Suppressor macrophage treated with lipopolysaccharide for 1 hour (primary cell): Measurements from ENCODE around the gene IRF1.
"Not testable (repeated sequence)": the region's sequence is repeated elsewhere in the genome, so short reads cannot be mapped to it uniquely, and the experiment has no call there.

Experiments
- DNase-seq, 3 donors: peaks; one replicate each; pipeline ENCODE4 v3.0.0-alpha.2; 2020 to 2022

Gene IRF1

DNA sequence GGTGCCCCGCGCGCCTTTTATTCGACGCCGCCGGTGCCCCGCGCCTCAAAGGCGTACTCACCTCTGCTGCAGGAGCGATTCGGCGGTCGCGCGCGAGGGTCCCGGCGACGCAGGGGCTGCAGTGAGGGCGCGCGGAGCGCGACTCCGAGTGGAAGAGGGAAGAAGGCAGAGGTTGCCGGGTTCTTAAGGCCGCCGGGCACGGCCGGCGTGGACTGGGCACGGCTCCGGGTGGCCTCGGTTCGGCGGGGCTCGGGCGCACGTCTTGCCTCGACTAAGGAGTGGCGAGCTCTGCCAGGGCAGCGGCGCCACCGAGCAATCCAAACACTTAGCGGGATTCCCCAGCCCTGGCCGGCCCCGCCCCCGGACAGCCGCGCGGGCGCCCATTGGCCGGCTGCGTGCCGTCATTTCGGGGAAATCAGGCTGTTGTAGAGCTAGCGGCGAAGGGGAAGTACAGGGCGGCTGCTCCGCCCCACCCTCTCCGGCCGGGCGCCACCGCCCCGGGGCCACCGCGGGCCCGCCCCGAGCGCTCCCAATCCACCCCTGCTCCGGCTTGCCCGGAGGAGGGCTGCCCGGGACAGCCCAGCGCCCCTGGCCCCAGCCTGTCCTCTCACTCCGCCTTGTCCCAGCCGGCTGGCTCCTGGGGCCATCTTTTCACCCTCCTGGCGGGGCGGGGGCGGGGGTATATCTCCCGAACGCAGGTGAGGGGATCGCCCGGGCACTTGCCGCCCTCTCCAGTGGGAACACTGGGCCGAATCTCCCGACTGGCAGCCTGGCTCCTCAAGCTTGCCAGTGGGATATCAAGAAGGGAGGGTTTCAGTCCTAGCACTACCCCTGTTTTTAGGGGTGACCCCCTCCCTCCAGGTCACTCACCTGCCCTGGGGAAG lies at the start of gene IRF1:
TSS of gene IRF1 (minus strand) at position 290 of the 884 bp plus-strand sequence. CDS start 1,295 bp downstream, outside the sequence.
- DNase-seq: peak; percentile 98 to 99 (median 99)

- no peak for DNase-seq
Measured at GRCh38 chr5:132540149-132540548, 49.6 kb upstream of the IRF1 start.

- DNase-seq: peak in 1 of 3 donors; percentile 3
Measured at GRCh38 chr5:132539716-132540115, 49.1 kb upstream of the IRF1 start.

GRCh38 chr5:132530946-132531345 lies 40.4 kb upstream of the IRF1 start:
- no peak for DNase-seq

DNA sequence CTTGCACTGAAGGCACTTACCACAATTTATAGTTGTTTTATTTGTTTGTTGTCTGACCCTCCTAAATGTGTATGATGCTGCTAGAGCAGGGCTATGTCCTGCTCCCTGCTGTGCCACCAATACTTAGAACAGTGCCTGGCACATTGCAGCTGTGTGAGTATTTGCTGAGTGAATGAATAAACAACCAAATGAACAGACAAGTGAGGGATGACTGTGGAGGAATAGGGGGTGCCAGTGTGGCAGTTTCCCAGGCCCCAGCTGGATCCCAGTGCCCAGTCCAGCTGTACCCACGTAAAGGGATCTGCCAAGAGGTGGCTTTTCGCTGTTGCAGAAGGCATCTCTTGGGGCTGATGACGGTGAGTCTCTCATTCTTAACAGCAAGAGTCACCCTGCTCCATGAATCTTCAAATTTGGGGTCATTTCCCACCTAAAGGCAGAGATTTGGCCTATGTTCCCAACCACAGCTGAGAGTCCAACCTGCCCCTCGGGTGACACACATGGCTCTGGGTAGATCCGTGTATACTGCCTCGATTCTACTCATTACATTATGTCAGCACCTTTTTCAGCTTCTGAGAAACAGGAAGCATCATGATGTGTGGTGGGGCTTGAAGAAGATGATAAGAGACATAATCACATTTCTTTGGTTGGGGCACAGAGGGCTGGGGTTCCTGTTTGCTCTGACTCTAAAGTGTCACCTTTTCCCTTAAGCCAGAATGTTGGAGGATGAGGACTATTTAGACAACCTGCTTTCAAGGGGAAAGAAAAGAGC lies 38.5 kb upstream of the IRF1 start:
- no peak for DNase-seq

GRCh38 chr5:132528021-132528420 lies 37.4 kb upstream of the IRF1 start:
- DNase-seq: no peak

DNA sequence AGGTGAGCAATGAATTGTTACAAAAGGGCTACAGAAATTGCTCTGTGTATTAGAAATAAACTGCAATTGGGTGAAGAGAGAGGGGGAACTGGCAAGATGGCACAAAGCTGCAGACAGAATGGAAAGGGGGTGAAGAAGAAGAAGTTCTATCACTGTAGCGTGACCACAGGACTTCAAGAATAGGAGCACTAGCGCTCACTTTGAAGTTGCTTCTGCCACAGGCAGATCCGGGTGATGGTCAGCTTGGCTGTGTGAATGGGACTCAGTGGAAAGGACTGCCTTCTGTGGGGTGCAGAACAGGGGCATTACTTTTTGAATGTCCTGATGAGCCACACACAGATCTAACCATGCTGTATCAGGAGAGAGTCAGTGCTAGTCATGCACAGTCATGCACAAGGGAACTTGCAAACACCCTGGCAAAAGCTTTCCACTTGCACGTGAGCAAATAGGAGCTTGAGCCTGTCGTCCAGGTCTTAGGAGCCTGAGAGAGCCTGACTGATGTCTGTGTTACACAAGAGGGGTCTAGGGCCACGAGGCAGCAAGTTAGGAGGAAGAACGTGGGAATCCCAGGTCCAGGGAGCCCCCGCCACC lies 36.5 kb upstream of the IRF1 start:
- DNase-seq: no peak

DNA sequence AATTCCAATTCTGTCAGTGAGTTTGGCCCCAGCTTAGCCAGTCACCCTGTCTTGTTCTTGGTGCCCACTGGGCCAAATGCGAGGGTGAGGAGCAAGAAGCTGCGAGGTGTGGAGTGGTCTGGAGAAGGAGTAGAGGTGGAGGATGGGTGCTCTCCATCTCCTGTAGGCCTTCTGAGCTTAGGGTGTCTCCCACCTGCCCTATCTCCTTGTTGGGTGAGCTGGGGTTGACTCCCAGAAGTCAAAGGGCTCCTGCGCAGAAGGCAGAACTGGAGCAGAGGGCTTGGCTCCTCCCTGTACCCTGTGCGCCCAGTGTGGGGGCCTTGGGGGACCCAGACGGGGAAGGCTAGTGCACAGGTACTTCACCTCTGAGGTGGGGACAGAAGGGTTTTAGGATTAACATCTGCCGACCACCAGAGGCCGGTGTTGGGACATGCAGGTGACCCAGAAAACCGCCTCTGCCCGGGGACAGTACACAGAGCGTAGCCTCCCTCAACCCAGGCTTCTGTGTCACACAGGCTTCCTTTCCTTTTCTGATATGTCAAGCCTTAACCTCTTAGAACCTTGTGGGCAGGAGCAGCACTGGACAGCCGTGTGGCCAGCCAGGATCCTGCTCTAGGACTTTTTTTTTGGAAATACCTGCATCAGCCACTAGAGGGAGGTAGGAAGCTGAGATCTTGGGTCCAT lies 35.9 kb upstream of the IRF1 start:
- peak; percentile 71 to 79 (median 77) for DNase-seq

DNA sequence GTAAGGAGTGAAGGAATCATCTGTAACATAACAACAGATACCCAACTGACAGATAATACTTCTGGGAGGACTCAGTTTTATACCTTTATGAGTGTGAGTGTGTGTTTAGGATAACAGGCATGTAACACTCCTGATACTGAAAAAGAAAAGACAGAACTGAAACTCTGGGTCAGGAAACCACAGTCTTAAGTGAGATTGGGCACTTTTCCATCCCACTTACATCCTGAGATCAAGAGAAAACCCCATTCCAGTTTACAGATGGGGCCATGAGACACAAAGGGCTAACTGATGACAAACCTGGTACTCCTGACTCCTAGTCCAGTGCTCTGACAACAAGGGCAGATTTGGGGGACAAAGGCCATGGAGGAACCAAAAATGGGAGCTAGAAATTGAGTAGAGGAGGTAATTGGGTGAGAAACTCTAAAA lies 34.7 kb upstream of the IRF1 start:
- DNase-seq: peak; percentile 21 to 52 (median 32)

- DNase-seq: not testable (repeated sequence)
Measured at GRCh38 chr5:132524877-132525276, 34.3 kb upstream of the IRF1 start.

- not testable (repeated sequence) for DNase-seq
Measured at GRCh38 chr5:132522067-132522466, 31.5 kb upstream of the IRF1 start.

GRCh38 chr5:132513618-132514336 lies 23.2 kb upstream of the IRF1 start:
- not testable (repeated sequence) for DNase-seq

GRCh38 chr5:132510076-132510475 lies 19.5 kb upstream of the IRF1 start:
- DNase-seq: peak in 1 of 3 donors; percentile 54

DNA sequence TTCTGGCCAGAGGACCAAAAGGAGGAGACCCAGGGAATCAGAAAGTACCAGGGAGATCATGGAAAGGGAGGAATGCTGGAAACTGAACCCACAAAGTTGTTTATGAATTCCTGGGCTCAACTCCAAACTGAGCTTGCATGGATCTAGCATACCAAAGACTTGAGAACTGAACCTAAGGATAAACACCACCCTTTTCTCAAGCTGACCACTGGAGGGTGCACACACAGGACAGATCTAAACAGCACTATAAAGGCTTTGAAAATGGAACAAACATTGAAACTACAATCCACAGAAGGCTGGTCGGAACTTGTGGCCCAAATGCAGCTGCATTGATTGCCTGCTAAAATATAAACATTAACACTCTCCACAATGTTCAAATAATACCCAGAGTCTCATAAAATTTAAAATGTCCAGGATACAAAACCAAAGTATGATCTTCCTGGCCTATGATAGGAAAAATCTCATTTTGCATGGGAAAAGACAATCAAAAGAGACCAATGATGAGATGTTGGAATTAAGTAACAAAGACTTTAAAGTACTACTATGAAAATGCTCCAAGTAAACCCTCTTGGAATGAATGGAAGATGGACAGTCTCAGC lies 15.6 kb upstream of the IRF1 start:
- peak in 2 of 3 donors; percentile 50 to 51 for DNase-seq

- peak in 2 of 3 donors; percentile 19 to 35 for DNase-seq
Measured at GRCh38 chr5:132505641-132506040, 15.1 kb upstream of the IRF1 start.

GRCh38 chr5:132504746-132505145 lies 14.2 kb upstream of the IRF1 start:
- no peak for DNase-seq

GRCh38 chr5:132503244-132503643 lies 12.7 kb upstream of the IRF1 start:
- no peak for DNase-seq

GRCh38 chr5:132501961-132502931 lies 11.7 kb upstream of the IRF1 start:
- DNase-seq: no peak

- DNase-seq: no peak
Measured at GRCh38 chr5:132501629-132501956, 11.0 kb upstream of the IRF1 start.

GRCh38 chr5:132500931-132501628 lies 10.5 kb upstream of the IRF1 start:
- DNase-seq: peak; percentile 80 to 92 (median 86)
